Calu3 (cell line): Measurements from ENCODE around the gene ITIH3. TPM values are rescaled to one million over a fixed set of nuclear protein-coding genes. Genes with fewer than 3 reads are reported as not detected.

Experiments used
- BruUV-seq: library from RNA; stranded (reverse); fragments of 400-500 nt; replicated peaks from 2 replicates; lab custom pipeline; 2021; lab: Mats Ljungman, UMichigan
- CTCF ChIA-PET: fragments of 300-600 bp; sonication (Branson Sonifier 250); formaldehyde crosslinking; loops from one replicate; lab custom pipeline; 2022; ENCODE audit warnings: antibody characterized with exemption; lab: Charles Lee
- DNase-seq: peaks from one replicate; pipeline ENCODE4 v3.0.0; 2022
- H3K27ac Mint-ChIP-seq: one replicate; pipeline ENCODE4 v1.8.0; 2022; ENCODE audit warnings: mixed read lengths; ENCODE audit not compliant: unreplicated experiment
- H3K27me3 Mint-ChIP-seq: one replicate; pipeline ENCODE4 v1.8.0; 2022; ENCODE audit warnings: mixed read lengths; ENCODE audit not compliant: unreplicated experiment
- H3K36me3 Mint-ChIP-seq: one replicate; pipeline ENCODE4 v1.8.0; 2022; ENCODE audit warnings: mild to moderate bottlenecking, moderate library complexity, mixed read lengths; ENCODE audit not compliant: insufficient read depth, unreplicated experiment
- H3K4me1 Mint-ChIP-seq: one replicate; pipeline ENCODE4 v1.8.0; 2022; ENCODE audit warnings: mild to moderate bottlenecking, low read depth, mixed read lengths; ENCODE audit not compliant: unreplicated experiment
- H3K4me3 Mint-ChIP-seq: one replicate; pipeline ENCODE4 v1.8.0; 2022; ENCODE audit warnings: mild to moderate bottlenecking, low read depth, moderate library complexity, mixed read lengths; ENCODE audit not compliant: unreplicated experiment
- H3K9me3 Mint-ChIP-seq: one replicate; pipeline ENCODE4 v1.8.0; 2022; ENCODE audit warnings: low read depth, mixed read lengths; ENCODE audit not compliant: unreplicated experiment
- CTCF ChIP-seq: fragments of 200-600 bp; IDR thresholded peaks from one replicate; pipeline ENCODE4 v1.8.0; 2022; ENCODE audit warnings: antibody characterized with exemption; ENCODE audit not compliant: unreplicated experiment
- intact Hi-C: fragments of 100-400 bp; cut with micrococcal nuclease; formaldehyde crosslinking; loops from one replicate; pipeline ENCODE4 v1.10.0; 2022; ENCODE audit not compliant: unreplicated experiment
- total RNA-seq: library from RNA; stranded (reverse); gene quantifications from 2 replicates; pipeline ENCODE4 v1.2.3, GENCODE V29; 2022

Gene ITIH3
- total RNA-seq, 1 experiment from 2014 or later = not detected

GRCh38 chr3:52843108-52843865 is 48.7 kb downstream of the ITIH3 start:
- no TSS peak for BruUV-seq
- Mint-ChIP-seq H3K27ac (no peak overlapping the region), H3K4me1 (no peaks in the 10 kb centered on the region), H3K9me3 (no peaks in the 10 kb centered on the region), H3K36me3 (no peaks in the 10 kb centered on the region), H3K27me3 (no peaks in the 10 kb centered on the region), H3K4me3 (no peak overlapping the region)
- no peak for TF ChIP-seq CTCF
- CTCF ChIA-PET = interaction anchor here (0.7 kb wide), 1 partner anchor 401 kb away, joined by 5 read pairs; no protein-coding TSS in a partner anchor
- intact Hi-C loops = no loop called here
- no peak for DNase-seq

- Mint-ChIP-seq H3K4me3 (no peak overlapping the region), H3K4me1 (no peaks in the 10 kb centered on the region), H3K27me3 (no peaks in the 10 kb centered on the region), H3K27ac (no peak overlapping the region), H3K9me3 (no peaks in the 10 kb centered on the region), H3K36me3 (no peaks in the 10 kb centered on the region)
- no TSS peak for BruUV-seq
- CTCF ChIA-PET = interaction anchor here (0.7 kb wide), 1 partner anchor 402 kb away, joined by 5 read pairs; no protein-coding TSS in a partner anchor
- intact Hi-C loops = no loop called here
- no peak for TF ChIP-seq CTCF
- DNase-seq = no peak
Observed at GRCh38 chr3:52843881-52844280, 49.3 kb downstream of the ITIH3 start.

DNA sequence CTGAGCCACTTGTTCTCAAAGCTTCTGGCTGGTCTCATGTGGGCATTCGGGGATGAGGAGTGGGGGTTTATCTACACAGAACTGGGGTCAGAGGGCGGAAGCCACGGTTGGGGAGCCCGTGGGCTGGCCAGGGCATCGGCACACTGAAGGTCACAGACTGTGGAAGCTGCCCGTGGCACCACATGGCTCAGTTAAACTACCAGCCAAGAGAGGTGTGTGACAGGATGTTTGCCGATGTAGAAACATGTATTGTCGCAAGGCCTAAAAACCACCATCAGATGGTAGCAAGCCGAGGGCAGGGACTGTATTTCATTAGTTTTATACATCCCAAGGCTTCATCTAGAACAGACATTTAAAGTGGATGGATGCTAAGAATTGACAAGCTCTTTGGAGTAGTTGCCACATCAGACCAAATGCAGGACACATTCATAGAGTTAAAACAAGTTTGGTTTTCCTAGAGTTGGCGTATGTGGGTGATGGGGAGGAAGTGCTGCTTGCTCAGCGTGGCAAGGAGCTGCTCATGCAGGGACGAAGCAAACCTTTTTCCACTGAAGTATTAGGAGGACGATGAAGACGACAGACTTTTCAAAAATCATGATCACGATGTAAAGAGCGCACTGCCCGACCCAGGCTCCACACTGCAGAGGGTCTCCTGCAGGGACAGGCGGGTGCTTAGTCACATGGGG is 49.8 kb downstream of the ITIH3 start:
- Mint-ChIP-seq H3K27ac (no peak overlapping the region), H3K4me1 (no peaks in the 10 kb centered on the region), H3K4me3 (no peak overlapping the region), H3K9me3 (no peaks in the 10 kb centered on the region), H3K27me3 (no peaks in the 10 kb centered on the region), H3K36me3 (no peaks in the 10 kb centered on the region)
- BruUV-seq = no TSS peak
- intact Hi-C loops = no loop called here
- CTCF ChIA-PET = interaction anchor here (0.7 kb wide), 1 partner anchor 38 kb away, joined by 3 read pairs; no protein-coding TSS in a partner anchor
- no peak for TF ChIP-seq CTCF
- no peak for DNase-seq

DNA sequence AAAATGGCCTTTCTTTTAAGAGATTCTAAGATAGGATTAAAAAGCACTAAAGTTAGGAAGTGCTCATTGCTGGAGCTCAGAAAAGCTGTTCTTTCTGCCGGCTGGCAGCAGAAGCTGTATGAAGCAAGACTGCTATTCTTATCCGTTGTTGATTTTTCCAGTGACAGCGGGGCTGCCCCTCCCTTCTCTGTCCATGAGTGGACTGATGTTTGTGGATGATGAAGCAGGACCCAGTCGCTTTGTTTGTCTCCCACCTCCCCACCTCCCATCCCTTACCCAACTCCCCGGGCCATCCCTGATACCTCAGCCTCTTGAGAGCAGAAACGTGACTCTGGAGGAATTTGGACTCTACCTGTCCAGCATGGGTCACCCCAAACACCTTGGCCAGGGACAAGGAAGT is 50.6 kb downstream of the ITIH3 start:
- no TSS peak for BruUV-seq
- Mint-ChIP-seq H3K27me3 (no peaks in the 10 kb centered on the region), H3K4me1 (no peaks in the 10 kb centered on the region), H3K4me3 (no peak overlapping the region), H3K36me3 (no peaks in the 10 kb centered on the region), H3K27ac (no peak overlapping the region), H3K9me3 (no peaks in the 10 kb centered on the region)
- TF ChIP-seq CTCF = no peak
- CTCF ChIA-PET = interaction anchor here (0.6 to 1.2 kb wide), 3 partner anchors 37 to 102 kb away, joined by 3 read pairs; no protein-coding TSS in a partner anchor
- intact Hi-C loops = no loop called here
- no peak for DNase-seq
